ENCODE data around the gene BAAT. TPM values are rescaled to one million over a fixed set of nuclear protein-coding genes. Genes with fewer than 3 reads are reported as not detected.
"Not testable (repeated sequence)": the region's sequence is repeated elsewhere in the genome, so short reads cannot be mapped to it uniquely, and the experiment has no call there.

The BAAT gene
- total RNA-seq = not detected in 2 replicates

DNA sequence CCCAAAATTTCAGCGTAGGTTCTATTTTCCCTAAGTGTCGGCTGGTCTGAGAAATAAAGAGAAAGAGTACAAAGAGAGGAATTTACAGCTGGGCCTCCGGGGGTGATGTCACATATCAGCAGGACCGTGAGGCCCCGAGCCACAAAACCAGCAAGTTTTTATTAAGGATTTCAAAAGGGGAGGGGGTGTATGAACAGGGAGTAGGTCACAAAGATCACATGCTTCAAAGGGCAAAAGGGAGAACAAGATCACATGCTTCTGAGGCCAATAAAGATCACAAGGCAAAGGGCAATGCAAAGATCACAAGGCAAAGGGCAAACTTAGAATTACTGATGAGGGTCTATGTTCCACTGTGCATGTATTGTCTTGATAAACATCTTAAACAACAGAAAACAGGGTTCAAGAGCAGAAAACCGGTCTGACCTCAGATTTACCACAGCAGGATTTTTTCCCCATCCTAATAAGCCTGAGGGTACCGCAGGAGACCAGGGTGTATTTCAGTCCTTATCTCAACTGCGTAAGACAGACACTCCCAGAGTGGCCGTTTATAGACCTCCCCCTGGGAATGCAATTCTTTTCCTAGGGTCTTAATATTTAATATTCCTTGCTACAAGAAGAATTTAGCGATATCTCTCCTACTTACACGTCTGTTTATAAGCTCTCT, at the start of gene BAAT:
TSS of gene BAAT (minus strand) at position 134 of the 664 bp plus-strand sequence. CDS start 13,602 bp downstream, outside the sequence.
- H3K4me1 Mint-ChIP-seq; H3K27me3 Mint-ChIP-seq; H3K27ac Mint-ChIP-seq; H3K4me3 Mint-ChIP-seq; DNase-seq; POLR2A ChIA-PET; intact Hi-C loops (cut with micrococcal nuclease); ATAC-seq (ENCODE audit: low read depth): not testable (repeated sequence)
- CTCF ChIA-PET = interaction anchor here (0.7 kb wide), 1 partner anchor 177 kb away, joined by 3 read pairs; no protein-coding TSS in a partner anchor
- peaks cover 12% of the 10 kb centered on the region for H3K9me3 Mint-ChIP-seq
- H3K36me3 Mint-ChIP-seq (ENCODE audit: low read depth) = peaks cover 26% of the 10 kb centered on the region

DNA sequence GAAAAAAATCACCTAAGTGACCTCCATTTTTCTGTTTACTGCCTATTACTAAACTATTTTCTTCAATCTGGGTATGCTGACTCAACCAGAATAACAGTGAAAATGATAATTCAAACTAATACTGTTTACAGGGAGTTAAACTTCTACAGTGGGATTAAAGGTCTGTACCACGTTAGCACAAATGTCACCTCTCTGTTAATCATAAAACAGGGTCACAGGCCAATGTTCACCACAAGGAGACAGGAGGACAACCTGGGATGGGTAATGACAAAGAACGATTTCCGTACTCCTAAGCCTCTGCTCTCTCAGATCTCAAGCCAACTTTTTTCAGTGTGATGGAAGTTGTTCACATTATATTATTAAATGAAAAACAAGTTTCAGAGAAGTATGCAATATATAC, 48.4 kb upstream of the BAAT start:
- H3K27me3 Mint-ChIP-seq = peaks cover 11% of the 10 kb centered on the region

GRCh38 chr9:101432740-101433139, 47.9 kb upstream of the BAAT start:
- ATAC-seq (ENCODE audit: low read depth) = no peak
- Mint-ChIP-seq H3K9me3 (no peaks in the 10 kb centered on the region), H3K4me1 (peaks cover 9% of the 10 kb centered on the region), H3K27me3 (peaks cover 11% of the 10 kb centered on the region), H3K4me3 (no peak overlapping the region), H3K27ac (no peak overlapping the region), H3K36me3 (ENCODE audit: low read depth) (no peaks in the 10 kb centered on the region)
- TF ChIP-seq, protein P1, sequence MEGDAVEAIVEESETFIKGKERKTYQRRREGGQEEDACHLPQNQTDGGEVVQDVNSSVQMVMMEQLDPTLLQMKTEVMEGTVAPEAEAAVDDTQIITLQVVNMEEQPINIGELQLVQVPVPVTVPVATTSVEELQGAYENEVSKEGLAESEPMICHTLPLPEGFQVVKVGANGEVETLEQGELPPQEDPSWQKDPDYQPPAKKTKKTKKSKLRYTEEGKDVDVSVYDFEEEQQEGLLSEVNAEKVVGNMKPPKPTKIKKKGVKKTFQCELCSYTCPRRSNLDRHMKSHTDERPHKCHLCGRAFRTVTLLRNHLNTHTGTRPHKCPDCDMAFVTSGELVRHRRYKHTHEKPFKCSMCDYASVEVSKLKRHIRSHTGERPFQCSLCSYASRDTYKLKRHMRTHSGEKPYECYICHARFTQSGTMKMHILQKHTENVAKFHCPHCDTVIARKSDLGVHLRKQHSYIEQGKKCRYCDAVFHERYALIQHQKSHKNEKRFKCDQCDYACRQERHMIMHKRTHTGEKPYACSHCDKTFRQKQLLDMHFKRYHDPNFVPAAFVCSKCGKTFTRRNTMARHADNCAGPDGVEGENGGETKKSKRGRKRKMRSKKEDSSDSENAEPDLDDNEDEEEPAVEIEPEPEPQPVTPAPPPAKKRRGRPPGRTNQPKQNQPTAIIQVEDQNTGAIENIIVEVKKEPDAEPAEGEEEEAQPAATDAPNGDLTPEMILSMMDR (IDR thresholded peaks at IDR 0.05) = no peak
- ChIA-PET CTCF (no interaction called here), POLR2A (no interaction called here)
- intact Hi-C loops (cut with micrococcal nuclease) = no loop called here
- no peak for DNase-seq

More for the DNA sequence above, 48.4 kb upstream of the BAAT start:
- H3K4me1 Mint-ChIP-seq = peaks cover 4% of the 10 kb centered on the region
- no peak overlapping the region for H3K27ac Mint-ChIP-seq
- intact Hi-C loops (cut with micrococcal nuclease) = no loop called here
- H3K36me3 Mint-ChIP-seq (ENCODE audit: low read depth) = no peaks in the 10 kb centered on the region
- ATAC-seq (ENCODE audit: low read depth) (no peak), DNase-seq (no peak)
- TF ChIP-seq, protein P1 (IDR thresholded peaks at IDR 0.05) = no peak
- no peaks in the 10 kb centered on the region for H3K9me3 Mint-ChIP-seq
- POLR2A ChIA-PET = no interaction called here
- CTCF ChIA-PET = no interaction called here
- H3K4me3 Mint-ChIP-seq = no peak overlapping the region

DNA sequence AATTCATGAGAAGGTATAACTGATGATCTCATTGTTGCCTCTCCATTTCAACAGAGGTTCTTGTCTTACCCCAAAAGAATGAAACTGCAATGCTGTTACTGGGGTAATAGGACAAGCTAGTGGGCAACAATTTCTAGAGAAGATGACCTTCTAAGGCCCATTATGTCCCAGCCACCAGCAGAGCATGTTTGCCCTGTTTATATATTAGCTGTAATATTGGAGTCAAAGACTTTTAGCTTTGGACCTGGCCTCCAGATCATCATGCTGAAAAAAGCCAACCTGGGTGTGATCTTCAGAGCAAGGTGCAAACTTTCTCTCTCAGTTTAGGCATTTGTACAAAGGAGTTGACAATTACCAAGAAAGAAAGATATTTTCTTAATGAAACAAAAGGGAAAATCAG, 47.4 kb upstream of the BAAT start:
- TF ChIP-seq, protein P1 (IDR thresholded peaks at IDR 0.05) = no peak
- Mint-ChIP-seq H3K4me1 (peaks cover 13% of the 10 kb centered on the region), H3K27me3 (peaks cover 11% of the 10 kb centered on the region), H3K4me3 (no peak overlapping the region), H3K9me3 (no peaks in the 10 kb centered on the region), H3K36me3 (ENCODE audit: low read depth) (no peaks in the 10 kb centered on the region), H3K27ac (no peak overlapping the region)
- intact Hi-C loops (cut with micrococcal nuclease) = no loop called here
- POLR2A ChIA-PET = no interaction called here
- CTCF ChIA-PET = no interaction called here
- ATAC-seq (ENCODE audit: low read depth) = no peak
- DNase-seq = no peak

GRCh38 chr9:101429736-101430135, 44.9 kb upstream of the BAAT start:
- TF ChIP-seq, protein P1 (IDR thresholded peaks at IDR 0.05) = no peak
- POLR2A ChIA-PET = no interaction called here
- CTCF ChIA-PET = no interaction called here
- no peak overlapping the region for H3K27ac Mint-ChIP-seq
- no peaks in the 10 kb centered on the region for H3K9me3 Mint-ChIP-seq
- intact Hi-C loops (cut with micrococcal nuclease) = no loop called here
- no peak overlapping the region for H3K4me3 Mint-ChIP-seq
- H3K36me3 Mint-ChIP-seq (ENCODE audit: low read depth) = no peaks in the 10 kb centered on the region
- peaks cover 4% of the 10 kb centered on the region for H3K27me3 Mint-ChIP-seq
- DNase-seq (no peak), ATAC-seq (ENCODE audit: low read depth) (no peak)
- H3K4me1 Mint-ChIP-seq = peaks cover 13% of the 10 kb centered on the region

DNA sequence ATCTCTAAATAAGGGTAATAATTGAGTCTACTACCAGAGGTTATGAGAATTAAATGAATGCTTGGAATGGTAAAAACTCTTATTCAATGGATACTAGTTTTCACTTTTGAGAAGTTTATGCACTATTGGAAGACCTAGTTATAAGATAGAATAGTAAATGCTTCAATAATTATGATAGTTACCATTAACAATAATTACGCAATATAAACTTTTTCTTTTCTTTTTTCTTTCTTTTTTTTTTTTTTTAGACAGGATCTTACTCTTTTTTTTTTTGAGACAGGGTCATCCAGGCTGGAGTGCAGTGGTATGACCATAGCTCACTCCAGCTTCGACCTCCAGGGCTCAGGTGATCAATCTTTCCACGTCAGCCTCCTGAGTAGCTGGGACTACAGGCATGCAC, 44.1 kb upstream of the BAAT start:
- POLR2A ChIA-PET = no interaction called here
- no peaks in the 10 kb centered on the region for H3K36me3 Mint-ChIP-seq (ENCODE audit: low read depth)
- DNase-seq = no peak
- TF ChIP-seq, protein P1 (IDR thresholded peaks at IDR 0.05) = no peak
- CTCF ChIA-PET = no interaction called here
- intact Hi-C loops (cut with micrococcal nuclease) = no loop called here
- H3K27me3 Mint-ChIP-seq = peaks cover 7% of the 10 kb centered on the region
- H3K9me3 Mint-ChIP-seq = no peaks in the 10 kb centered on the region
- peaks cover 13% of the 10 kb centered on the region for H3K4me1 Mint-ChIP-seq
- ATAC-seq (ENCODE audit: low read depth) = no peak
- H3K27ac Mint-ChIP-seq = no peak overlapping the region
- H3K4me3 Mint-ChIP-seq = no peak overlapping the region

Data from activated B cell treated with CpG ODN at 0.5 μM for 24 hours (primary cell).